Bronchus fibroblast of lung (primary cell): ENCODE results near the gene TRIM37. TPM values are rescaled to one million over a fixed set of nuclear protein-coding genes. Genes with fewer than 3 reads are reported as not detected.

ENCODE experiments used
- total RNA-seq: library from RNA; depleted of rRNA; stranded (reverse); fragments of >200 nt; gene quantifications from 2 replicates; pipeline ENCODE4 v1.2.3, GENCODE V29; 2015

TRIM37 gene, protein sequence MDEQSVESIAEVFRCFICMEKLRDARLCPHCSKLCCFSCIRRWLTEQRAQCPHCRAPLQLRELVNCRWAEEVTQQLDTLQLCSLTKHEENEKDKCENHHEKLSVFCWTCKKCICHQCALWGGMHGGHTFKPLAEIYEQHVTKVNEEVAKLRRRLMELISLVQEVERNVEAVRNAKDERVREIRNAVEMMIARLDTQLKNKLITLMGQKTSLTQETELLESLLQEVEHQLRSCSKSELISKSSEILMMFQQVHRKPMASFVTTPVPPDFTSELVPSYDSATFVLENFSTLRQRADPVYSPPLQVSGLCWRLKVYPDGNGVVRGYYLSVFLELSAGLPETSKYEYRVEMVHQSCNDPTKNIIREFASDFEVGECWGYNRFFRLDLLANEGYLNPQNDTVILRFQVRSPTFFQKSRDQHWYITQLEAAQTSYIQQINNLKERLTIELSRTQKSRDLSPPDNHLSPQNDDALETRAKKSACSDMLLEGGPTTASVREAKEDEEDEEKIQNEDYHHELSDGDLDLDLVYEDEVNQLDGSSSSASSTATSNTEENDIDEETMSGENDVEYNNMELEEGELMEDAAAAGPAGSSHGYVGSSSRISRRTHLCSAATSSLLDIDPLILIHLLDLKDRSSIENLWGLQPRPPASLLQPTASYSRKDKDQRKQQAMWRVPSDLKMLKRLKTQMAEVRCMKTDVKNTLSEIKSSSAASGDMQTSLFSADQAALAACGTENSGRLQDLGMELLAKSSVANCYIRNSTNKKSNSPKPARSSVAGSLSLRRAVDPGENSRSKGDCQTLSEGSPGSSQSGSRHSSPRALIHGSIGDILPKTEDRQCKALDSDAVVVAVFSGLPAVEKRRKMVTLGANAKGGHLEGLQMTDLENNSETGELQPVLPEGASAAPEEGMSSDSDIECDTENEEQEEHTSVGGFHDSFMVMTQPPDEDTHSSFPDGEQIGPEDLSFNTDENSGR
- 12.3 and 16.1 TPM in 2 replicates for total RNA-seq

DNA sequence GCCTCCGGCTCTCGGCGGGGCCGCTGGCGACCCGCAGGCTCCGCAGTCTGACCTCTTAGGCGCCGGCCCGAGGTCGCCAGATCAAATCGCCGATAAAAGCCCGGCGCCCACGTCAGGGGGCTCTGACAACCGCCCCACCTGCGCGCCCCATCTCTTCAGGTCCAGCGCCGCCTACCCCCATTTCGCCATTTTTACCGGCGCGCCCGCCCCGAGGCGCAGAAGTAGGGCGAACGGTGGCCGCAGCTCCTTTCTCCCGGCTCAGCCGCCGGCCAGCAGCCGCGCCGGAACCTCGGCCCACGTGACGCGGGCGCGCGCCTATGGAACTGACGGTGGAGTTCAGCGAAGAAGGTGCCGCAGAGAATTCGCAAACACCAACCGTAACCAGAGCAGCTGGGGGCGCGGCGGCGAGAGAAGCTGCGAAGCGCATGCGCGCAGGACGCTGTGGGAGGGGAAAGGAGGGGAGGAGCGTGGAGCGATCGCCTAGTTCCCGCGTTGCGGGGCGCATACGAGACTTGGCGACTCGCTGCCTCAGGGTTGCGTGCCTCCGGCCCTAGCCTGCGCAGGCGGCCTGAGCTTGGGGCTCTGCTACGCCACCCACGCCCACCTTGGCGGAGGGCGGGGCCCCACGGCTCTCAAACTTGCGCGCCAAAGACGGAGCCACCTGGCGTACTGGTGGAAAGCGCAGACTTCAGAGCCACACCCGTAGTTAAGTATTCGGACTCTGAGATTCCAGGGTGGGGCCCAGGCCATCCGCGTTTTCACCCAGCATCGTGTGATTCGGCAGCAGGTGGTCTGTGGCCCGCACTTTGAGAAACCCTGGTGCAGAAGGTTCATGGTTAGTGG, at the start of gene TRIM37:
TRIM37 (minus strand) TSS at position 418 of the 843 bp plus-strand sequence. CDS start 419 bp downstream, outside the sequence.

DNA sequence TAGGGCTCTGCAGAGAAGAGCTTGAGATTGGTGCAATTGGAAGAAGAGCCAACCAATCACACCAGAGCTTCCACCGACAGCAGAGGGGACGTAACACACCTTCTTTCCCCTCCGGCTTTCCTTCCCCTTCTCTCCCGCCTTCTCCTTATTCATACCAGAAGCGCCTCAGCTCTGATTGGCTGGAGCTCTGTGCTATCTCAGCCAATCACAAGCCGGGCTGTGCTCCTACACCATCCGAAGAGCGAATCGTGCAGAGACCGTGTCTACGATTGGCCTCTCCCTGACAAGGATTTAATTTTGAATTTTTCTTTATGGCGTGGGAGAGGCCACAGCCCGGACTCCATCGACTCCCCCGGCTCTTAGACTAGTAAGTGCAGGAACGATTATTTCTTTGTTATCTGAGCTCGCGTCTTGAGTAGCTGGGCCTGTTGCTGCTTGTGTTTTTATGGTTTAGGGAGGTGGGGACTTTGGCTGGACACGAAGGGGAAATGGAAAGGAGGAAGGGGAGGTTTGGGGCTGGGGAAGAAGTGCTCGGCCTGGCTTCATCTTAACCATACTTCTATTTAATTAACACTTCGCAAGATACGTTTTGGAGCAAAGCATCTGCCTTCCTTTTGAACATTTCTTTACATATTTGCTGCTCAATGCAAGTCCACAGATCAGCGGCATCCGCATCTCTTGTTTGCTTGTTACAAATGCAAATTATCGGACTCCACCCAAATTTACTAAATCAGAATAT, 48.9 kb upstream of the TRIM37 start, which contains the start of gene PRR11:
PRR11 (plus strand) TSS at position 308 of the 739 bp plus-strand sequence. CDS start 14,007 bp downstream, outside the sequence.

DNA sequence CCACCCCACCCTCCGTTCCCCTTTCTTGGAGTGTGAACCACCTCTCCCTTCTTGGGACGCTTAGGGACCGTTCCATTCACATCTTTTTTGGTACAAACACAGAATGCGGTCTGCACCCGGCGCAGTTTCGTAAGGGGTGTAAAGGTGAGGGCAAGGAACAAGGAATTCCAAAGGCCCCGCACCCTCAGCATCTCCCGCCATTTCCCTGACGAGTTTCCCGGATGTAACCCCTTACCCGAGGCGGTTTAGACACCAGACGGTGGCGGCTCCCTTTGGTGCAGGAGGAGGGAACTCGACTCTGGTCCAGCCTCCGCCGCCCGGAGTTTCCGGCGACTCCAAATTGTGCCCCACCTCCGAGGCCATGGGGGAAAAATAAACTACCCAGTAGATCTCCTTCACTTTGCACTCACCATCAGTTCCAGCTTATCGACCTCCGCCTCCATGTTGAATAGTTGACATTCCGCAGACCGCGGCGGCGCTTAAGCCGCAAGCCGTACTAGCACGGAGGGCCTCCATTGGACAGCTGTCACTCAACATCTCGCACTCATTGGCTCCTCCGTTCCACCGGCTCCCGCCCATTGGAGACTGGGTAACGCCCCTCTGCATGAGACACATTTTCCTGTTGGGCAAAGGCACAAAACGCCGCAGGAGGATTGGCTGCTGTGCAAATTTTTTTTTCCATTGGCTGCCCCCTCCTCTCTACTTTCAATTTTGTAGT, 48.2 kb upstream of the TRIM37 start, which contains the start of gene SKA2:
SKA2 (minus strand) TSS at position 466 of the 718 bp plus-strand sequence; CDS start at position 443, 23 bp downstream.

Other genes starting within 250 kb of the TRIM37 start
- 90.5 and 129 TPM in 2 replicates for gene SKA2, start 48.3 kb upstream of the TRIM37 start, total RNA-seq
- gene PRR11, start 48.9 kb upstream of the TRIM37 start, total RNA-seq = 53.4 and 66.4 TPM in 2 replicates
- 10.6 and 11.6 TPM in 2 replicates for gene SMG8, start 103.2 kb upstream of the TRIM37 start, total RNA-seq
- gene GDPD1, start 113.6 kb upstream of the TRIM37 start, total RNA-seq = 0.45 and 0.50 TPM in 2 replicates
- gene YPEL2, start 224.8 kb upstream of the TRIM37 start, total RNA-seq = 1.3 and 1.5 TPM in 2 replicates